GM08714 (cell line): Measurements from ENCODE around the gene IL13.

Source experiments
- H3K4me3 ChIP-seq: fragments of 200-500 bp; sonication (Bioruptor generic); 2 replicates; pipeline ENCODE4 v1.5.1; 2014; ENCODE audit warnings: mild to moderate bottlenecking, low read length, inconsistent platforms
- ZNF274 ChIP-seq: IDR thresholded peaks from 2 replicates; pipeline ENCODE4 v1.6.1; 2012; ENCODE audit warnings: mild to moderate bottlenecking, low read depth, low read length

The IL13 gene

GRCh38 chr5:132662925-132663770, 5.2 kb downstream of the IL13 start:
- TF ChIP-seq ZNF274: no peak
- no peak overlapping the region; the same call in 1 of the 2 replicates for H3K4me3 ChIP-seq

GRCh38 chr5:132663771-132664695, 6.1 kb downstream of the IL13 start:
- no peak for TF ChIP-seq ZNF274
- H3K4me3 ChIP-seq: no peak overlapping the region; the same call in 1 of the 2 replicates

GRCh38 chr5:132664696-132665209, 6.8 kb downstream of the IL13 start:
- H3K4me3 ChIP-seq: no peak overlapping the region
- no peak for TF ChIP-seq ZNF274

- no peak for TF ChIP-seq ZNF274
- no peak overlapping the region for H3K4me3 ChIP-seq
These were observed 7.7 kb downstream of the IL13 start for GRCh38 chr5:132665574-132666080.

GRCh38 chr5:132666310-132667123, 8.5 kb downstream of the IL13 start:
- TF ChIP-seq ZNF274: no peak

GRCh38 chr5:132667309-132667708, 9.3 kb downstream of the IL13 start:
- no peak overlapping the region for H3K4me3 ChIP-seq
- TF ChIP-seq ZNF274: no peak

More at GRCh38 chr5:132666310-132667123, 8.5 kb downstream of the IL13 start:
- H3K4me3 ChIP-seq: no peak overlapping the region

- H3K4me3 ChIP-seq: no peak overlapping the region
- no peak for TF ChIP-seq ZNF274
These were observed 10.1 kb downstream of the IL13 start for GRCh38 chr5:132667761-132668705.

GRCh38 chr5:132668706-132669454, 10.9 kb downstream of the IL13 start:
- TF ChIP-seq ZNF274: no peak
- no peak overlapping the region for H3K4me3 ChIP-seq

- no peak overlapping the region for H3K4me3 ChIP-seq
- TF ChIP-seq ZNF274: no peak
These were observed 11.5 kb downstream of the IL13 start for GRCh38 chr5:132669455-132669820.

GRCh38 chr5:132669966-132670882, 12.3 kb downstream of the IL13 start:
- H3K4me3 ChIP-seq: no peak overlapping the region
- no peak for TF ChIP-seq ZNF274

- no peak overlapping the region for H3K4me3 ChIP-seq
- no peak for TF ChIP-seq ZNF274
These were observed 13.0 kb downstream of the IL13 start for GRCh38 chr5:132671000-132671399.
